Nephron progenitor cell (in vitro differentiated cells): ENCODE measurements around the gene ACOT7.

Experiments used
- DNase-seq: peaks from one replicate; pipeline ENCODE4 v3.0.0; 2021
- H3K27ac Mint-ChIP-seq: 2 replicates; pipeline ENCODE4 v1.8.0; 2021; ENCODE audit warnings: mild to moderate bottlenecking, moderate library complexity, mixed read lengths
- H3K27me3 Mint-ChIP-seq: 2 replicates; pipeline ENCODE4 v1.8.0; 2021; ENCODE audit warnings: mild to moderate bottlenecking, low read depth, mixed read lengths; ENCODE audit not compliant: poor library complexity
- H3K36me3 Mint-ChIP-seq: 2 replicates; pipeline ENCODE4 v1.8.0; 2021; ENCODE audit warnings: low read depth, mixed read lengths
- H3K4me1 Mint-ChIP-seq: 2 replicates; pipeline ENCODE4 v1.8.0; 2021; ENCODE audit warnings: mixed read lengths
- H3K4me3 Mint-ChIP-seq: 2 replicates; pipeline ENCODE4 v1.8.0; 2021; ENCODE audit warnings: mild to moderate bottlenecking, moderate library complexity, mixed read lengths
- H3K9me3 Mint-ChIP-seq: 2 replicates; pipeline ENCODE4 v1.8.0; 2021; ENCODE audit warnings: mild to moderate bottlenecking, moderate library complexity, mixed read lengths
- TF ChIP-seq, protein P1 (sequence below): fragments of 200-600 bp; sonication (generic); IDR thresholded peaks from 2 replicates; pipeline ENCODE4 v1.5.0; 2021; ENCODE audit warnings: antibody characterized with exemption

ACOT7 gene

DNA sequence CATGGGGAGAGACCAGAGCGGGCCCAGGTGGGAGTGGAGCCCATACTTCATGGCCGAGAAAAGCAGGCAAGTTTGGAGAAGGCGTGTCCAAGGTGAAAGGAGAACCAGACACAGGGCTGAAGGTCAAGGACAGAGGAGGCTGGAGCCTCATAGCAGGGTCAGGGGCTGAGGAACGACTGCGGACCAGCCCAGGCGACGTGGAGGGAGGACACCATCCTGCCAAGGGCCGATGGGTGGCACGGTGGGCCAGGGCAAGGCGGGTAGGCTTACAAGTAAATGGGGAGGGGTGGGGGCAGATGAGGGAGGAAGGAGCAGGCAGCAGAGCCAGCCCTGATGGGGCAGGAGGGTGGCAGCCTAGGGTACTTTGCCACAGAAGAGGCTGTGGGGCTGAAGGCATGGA lies 114.5 kb downstream of the ACOT7 start:
- H3K27ac Mint-ChIP-seq = no peak overlapping the region
- H3K27me3 Mint-ChIP-seq = peaks cover 13% of the 10 kb centered on the region
- no peak overlapping the region for H3K4me3 Mint-ChIP-seq
- H3K36me3 Mint-ChIP-seq = no peaks in the 10 kb centered on the region
- no peak for DNase-seq
- TF ChIP-seq, protein P1, sequence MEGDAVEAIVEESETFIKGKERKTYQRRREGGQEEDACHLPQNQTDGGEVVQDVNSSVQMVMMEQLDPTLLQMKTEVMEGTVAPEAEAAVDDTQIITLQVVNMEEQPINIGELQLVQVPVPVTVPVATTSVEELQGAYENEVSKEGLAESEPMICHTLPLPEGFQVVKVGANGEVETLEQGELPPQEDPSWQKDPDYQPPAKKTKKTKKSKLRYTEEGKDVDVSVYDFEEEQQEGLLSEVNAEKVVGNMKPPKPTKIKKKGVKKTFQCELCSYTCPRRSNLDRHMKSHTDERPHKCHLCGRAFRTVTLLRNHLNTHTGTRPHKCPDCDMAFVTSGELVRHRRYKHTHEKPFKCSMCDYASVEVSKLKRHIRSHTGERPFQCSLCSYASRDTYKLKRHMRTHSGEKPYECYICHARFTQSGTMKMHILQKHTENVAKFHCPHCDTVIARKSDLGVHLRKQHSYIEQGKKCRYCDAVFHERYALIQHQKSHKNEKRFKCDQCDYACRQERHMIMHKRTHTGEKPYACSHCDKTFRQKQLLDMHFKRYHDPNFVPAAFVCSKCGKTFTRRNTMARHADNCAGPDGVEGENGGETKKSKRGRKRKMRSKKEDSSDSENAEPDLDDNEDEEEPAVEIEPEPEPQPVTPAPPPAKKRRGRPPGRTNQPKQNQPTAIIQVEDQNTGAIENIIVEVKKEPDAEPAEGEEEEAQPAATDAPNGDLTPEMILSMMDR = no peak
- no peaks in the 10 kb centered on the region for H3K9me3 Mint-ChIP-seq
- peaks cover 56% of the 10 kb centered on the region for H3K4me1 Mint-ChIP-seq

DNA sequence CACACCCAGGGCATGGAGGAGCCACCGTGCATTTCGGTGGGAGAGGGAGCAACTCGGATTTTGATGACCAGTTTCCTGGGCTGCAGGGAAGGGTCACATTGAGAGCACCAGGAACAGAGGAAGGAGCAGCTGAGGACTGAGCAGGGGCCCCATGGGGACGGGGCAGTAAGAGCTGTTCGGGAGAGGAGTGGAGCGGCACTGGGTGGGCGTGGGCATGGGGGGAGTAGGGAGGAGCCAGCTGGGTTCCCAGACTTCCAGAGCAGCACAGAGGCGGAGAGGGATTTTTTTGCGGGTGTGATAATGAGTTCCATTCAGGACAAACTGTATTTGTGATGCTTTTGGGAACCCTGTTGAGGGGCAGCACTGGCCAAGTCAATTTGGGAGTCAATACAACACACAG lies 115.3 kb downstream of the ACOT7 start:
- TF ChIP-seq, protein P1 = no peak
- Mint-ChIP-seq H3K36me3 (no peaks in the 10 kb centered on the region), H3K27ac (no peak overlapping the region), H3K9me3 (no peaks in the 10 kb centered on the region), H3K4me3 (no peak overlapping the region), H3K4me1 (peaks cover 56% of the 10 kb centered on the region), H3K27me3 (peaks cover 13% of the 10 kb centered on the region)
- no peak for DNase-seq

DNA sequence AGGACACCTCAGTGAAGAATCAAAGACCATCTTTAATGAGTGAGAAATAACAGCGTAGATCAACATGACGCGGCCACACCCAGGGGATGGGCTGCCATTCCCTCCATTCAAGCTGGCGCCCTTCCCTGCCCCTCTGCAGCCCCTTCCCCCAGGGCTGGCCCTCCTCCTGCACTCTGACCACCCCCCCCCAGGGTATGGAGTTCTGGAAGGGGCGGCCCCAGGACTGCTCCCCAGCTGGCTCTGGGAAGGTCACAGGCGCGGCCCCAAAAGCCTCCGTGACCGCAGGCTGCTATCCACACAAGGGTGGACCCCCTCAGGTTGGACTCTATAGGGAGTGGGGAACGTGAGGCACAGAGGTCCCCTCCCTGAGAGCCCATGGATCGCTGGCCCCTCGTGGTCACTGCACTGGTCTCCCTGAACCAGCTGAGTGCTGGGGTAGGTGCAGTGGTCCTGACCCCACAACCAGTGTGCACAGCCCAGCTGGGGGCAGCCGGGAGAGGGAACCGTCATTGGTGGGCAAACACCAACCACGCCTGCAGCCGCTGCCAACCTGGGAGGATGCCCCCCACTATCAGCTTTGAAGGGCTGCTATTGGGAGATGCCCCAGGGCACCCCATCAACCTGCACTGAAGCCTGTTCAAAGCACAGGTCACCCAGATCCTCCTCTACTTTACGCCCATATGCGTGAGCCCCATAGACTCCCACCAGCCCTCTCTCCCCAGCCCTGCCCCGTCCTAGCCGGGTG lies 116.6 kb downstream of the ACOT7 start:
- Mint-ChIP-seq H3K9me3 (no peaks in the 10 kb centered on the region), H3K27me3 (peaks cover 10% of the 10 kb centered on the region), H3K4me1 (peaks cover 68% of the 10 kb centered on the region), H3K27ac (no peak overlapping the region), H3K36me3 (no peaks in the 10 kb centered on the region), H3K4me3 (no peak overlapping the region)
- TF ChIP-seq, protein P1 = no peak
- DNase-seq = no peak

DNA sequence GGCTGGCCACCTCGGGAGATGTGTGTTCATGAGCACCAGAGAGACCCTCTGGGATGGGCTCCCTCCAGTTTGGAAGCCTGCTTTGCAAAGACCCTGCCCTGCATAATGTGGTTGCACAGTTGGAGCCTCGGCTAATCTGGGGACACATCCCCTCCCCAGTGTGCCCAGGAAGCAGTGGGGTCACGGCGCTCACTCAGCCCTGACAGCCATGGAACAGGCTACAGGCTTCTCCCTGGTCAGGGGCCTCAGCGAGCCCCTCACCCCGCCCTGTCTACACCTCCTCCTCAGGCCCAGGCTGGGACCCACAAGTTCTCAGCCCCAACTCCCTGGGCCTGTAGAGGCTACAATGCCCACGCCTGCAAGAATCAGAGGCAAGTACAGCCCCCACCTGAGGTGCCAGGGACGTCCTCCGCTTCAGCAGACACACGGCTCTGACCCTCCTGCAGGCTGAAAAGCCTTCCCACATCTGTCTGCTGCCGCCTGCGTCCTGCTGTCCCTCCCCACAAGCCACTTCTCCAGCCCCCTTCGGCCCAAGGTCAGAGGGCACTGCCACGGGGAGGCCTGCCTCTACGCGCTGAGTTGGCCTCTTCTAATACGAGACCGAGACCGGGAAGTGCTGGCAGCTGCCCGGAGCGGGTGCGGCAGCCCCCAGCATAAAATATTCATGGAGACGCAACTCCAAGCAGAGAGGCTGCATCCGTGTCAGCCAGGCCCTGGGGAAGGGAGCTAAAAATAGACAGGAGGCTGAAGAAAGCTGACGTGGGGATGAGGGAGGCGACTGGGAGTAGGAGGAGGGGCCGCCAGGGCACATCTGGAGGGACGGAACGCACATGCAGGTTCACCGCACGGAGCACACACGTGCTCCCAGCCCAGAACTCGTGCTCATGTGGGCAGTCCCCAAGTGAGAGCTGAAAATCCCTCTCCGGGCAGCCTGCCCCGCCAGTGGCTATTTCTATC lies 117.5 kb downstream of the ACOT7 start:
- H3K27me3 Mint-ChIP-seq = peaks cover 10% of the 10 kb centered on the region
- no peaks in the 10 kb centered on the region for H3K36me3 Mint-ChIP-seq
- H3K4me3 Mint-ChIP-seq = peak overlapping the region; percentile 54
- H3K9me3 Mint-ChIP-seq = no peaks in the 10 kb centered on the region
- TF ChIP-seq, protein P1 = no peak
- H3K27ac Mint-ChIP-seq = no peak overlapping the region
- peak; percentile 40 for DNase-seq
- H3K4me1 Mint-ChIP-seq = peaks cover 77% of the 10 kb centered on the region

DNA sequence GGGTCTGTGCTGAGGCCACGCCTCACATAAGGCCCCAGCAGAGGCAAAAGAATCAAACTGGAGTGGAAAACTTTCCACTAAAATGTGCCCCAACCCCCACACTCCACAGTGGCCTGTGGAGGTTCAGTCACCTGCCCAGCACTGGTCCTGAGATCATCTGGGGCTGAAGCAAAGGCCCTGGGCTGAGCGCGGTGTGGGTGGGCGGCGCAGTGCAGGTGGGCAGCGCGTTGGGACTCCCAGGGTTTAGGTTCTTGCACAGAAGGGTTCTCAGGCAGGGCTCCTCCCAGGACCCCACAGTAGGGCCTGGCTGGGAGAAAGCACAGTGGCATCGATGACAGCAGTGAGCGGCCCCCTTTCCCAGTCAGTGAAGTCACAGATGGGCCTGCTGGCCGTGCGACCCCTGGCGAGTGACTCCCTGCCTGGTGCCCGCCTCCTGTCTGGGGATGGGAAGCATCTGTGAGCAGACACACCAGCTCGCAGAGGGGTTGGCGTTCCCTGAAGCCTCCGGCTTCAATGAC lies 118.9 kb downstream of the ACOT7 start:
- H3K36me3 Mint-ChIP-seq = no peaks in the 10 kb centered on the region
- H3K27ac Mint-ChIP-seq = no peak overlapping the region

More for the DNA sequence above, 118.9 kb downstream of the ACOT7 start:
- no peak overlapping the region for H3K4me3 Mint-ChIP-seq
- peaks cover 91% of the 10 kb centered on the region for H3K4me1 Mint-ChIP-seq
- H3K9me3 Mint-ChIP-seq = no peaks in the 10 kb centered on the region
- TF ChIP-seq, protein P1 = no peak
- peaks cover 10% of the 10 kb centered on the region for H3K27me3 Mint-ChIP-seq
- DNase-seq = no peak
